KMS-11 (cell line): ENCODE data around the gene INTS7.
"Not testable (repeated sequence)": the region's sequence is repeated elsewhere in the genome, so short reads cannot be mapped to it uniquely, and the experiment has no call there.

Experiments used
- H2AFZ ChIP-seq: fragments of 200-600 bp; sonication (generic); 2 replicates; pipeline ENCODE4 v1.6.1; 2016; ENCODE audit warnings: antibody characterized with exemption, mixed run types, low read depth
- H3K27ac ChIP-seq: fragments of 200-600 bp; sonication (generic); 2 replicates; pipeline ENCODE4 v1.6.1; 2016; ENCODE audit warnings: mild to moderate bottlenecking, mixed run types
- H3K27me3 ChIP-seq: fragments of 200-600 bp; sonication (generic); 2 replicates; pipeline ENCODE4 v1.6.1; 2017; ENCODE audit warnings: mild to moderate bottlenecking, low read depth, mixed run types, moderate library complexity; ENCODE audit not compliant: insufficient read depth
- H3K36me3 ChIP-seq: fragments of 200-600 bp; sonication (generic); 2 replicates; pipeline ENCODE4 v1.6.1; 2017; ENCODE audit warnings: mild to moderate bottlenecking, mixed run types; ENCODE audit not compliant: insufficient read depth
- H3K4me1 ChIP-seq: fragments of 200-600 bp; sonication (generic); 2 replicates; pipeline ENCODE4 v1.6.1; 2016; ENCODE audit warnings: mild to moderate bottlenecking, low read depth, mixed run types; ENCODE audit not compliant: poor library complexity, severe bottlenecking
- H3K4me2 ChIP-seq: fragments of 200-600 bp; sonication (generic); 2 replicates; pipeline ENCODE4 v1.7.0; 2016; ENCODE audit warnings: mild to moderate bottlenecking, mixed run types
- H3K4me3 ChIP-seq: fragments of 200-600 bp; sonication (generic); IDR thresholded peaks from 2 replicates; pipeline ENCODE4 v1.6.1; 2017; ENCODE audit warnings: low read depth, low read length, mixed read lengths; ENCODE audit not compliant: insufficient read depth
- H3K79me2 ChIP-seq: fragments of 200-600 bp; sonication (generic); 2 replicates; pipeline ENCODE4 v1.6.1; 2016; ENCODE audit warnings: low read depth, mixed run types; ENCODE audit not compliant: insufficient read depth
- H3K9ac ChIP-seq: fragments of 200-600 bp; sonication (generic); 2 replicates; pipeline ENCODE4 v1.6.1; 2016; ENCODE audit warnings: mild to moderate bottlenecking, mixed run types
- H4K20me1 ChIP-seq: fragments of 200-600 bp; sonication (generic); 2 replicates; pipeline ENCODE4 v1.6.1; 2016; ENCODE audit warnings: mild to moderate bottlenecking, mixed run types; ENCODE audit not compliant: insufficient read depth
- TF ChIP-seq, protein P1 (sequence below): fragments of 200-600 bp; sonication (generic); conservative IDR thresholded peaks from 2 replicates; pipeline ENCODE4 v1.6.1; 2017; ENCODE audit warnings: low read depth, mild to moderate bottlenecking, antibody characterized with exemption, low read length, moderate library complexity, mixed read lengths

Gene INTS7

DNA sequence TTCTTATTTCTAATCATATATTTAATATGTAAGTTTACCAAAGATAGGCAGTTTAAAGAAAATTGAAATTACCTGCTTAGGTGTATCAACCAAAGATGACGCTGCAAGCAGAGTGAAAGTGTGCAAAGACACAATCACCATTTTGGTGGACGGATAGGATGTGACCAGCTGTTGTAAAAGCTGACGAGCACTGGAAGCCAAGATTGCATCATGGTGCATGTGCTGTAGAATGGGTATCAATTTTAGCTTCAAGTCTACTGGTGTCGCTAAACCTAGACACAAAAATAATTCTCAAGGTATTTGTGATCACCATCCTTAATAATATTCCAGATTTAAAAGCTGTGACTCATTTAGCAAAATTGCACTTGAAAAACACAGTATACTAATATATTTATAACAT lies 28.2 kb downstream of the INTS7 start:
- H3K36me3 ChIP-seq = peaks cover 3% of the 10 kb centered on the region; the same call in 1 of the 2 replicates
- peaks cover 7% of the 10 kb centered on the region for H3K4me1 ChIP-seq
- H3K9ac ChIP-seq = no peak overlapping the region
- H3K27me3 ChIP-seq = no peaks in the 10 kb centered on the region
- no peaks in the 10 kb centered on the region for H4K20me1 ChIP-seq
- TF ChIP-seq, protein P1, sequence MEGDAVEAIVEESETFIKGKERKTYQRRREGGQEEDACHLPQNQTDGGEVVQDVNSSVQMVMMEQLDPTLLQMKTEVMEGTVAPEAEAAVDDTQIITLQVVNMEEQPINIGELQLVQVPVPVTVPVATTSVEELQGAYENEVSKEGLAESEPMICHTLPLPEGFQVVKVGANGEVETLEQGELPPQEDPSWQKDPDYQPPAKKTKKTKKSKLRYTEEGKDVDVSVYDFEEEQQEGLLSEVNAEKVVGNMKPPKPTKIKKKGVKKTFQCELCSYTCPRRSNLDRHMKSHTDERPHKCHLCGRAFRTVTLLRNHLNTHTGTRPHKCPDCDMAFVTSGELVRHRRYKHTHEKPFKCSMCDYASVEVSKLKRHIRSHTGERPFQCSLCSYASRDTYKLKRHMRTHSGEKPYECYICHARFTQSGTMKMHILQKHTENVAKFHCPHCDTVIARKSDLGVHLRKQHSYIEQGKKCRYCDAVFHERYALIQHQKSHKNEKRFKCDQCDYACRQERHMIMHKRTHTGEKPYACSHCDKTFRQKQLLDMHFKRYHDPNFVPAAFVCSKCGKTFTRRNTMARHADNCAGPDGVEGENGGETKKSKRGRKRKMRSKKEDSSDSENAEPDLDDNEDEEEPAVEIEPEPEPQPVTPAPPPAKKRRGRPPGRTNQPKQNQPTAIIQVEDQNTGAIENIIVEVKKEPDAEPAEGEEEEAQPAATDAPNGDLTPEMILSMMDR = no peak
- no peak overlapping the region for H2AFZ ChIP-seq
- H3K27ac ChIP-seq = no peak overlapping the region
- H3K4me2 ChIP-seq = no peak overlapping the region
- no peak overlapping the region for H3K4me3 ChIP-seq
- no peaks in the 10 kb centered on the region for H3K79me2 ChIP-seq

DNA sequence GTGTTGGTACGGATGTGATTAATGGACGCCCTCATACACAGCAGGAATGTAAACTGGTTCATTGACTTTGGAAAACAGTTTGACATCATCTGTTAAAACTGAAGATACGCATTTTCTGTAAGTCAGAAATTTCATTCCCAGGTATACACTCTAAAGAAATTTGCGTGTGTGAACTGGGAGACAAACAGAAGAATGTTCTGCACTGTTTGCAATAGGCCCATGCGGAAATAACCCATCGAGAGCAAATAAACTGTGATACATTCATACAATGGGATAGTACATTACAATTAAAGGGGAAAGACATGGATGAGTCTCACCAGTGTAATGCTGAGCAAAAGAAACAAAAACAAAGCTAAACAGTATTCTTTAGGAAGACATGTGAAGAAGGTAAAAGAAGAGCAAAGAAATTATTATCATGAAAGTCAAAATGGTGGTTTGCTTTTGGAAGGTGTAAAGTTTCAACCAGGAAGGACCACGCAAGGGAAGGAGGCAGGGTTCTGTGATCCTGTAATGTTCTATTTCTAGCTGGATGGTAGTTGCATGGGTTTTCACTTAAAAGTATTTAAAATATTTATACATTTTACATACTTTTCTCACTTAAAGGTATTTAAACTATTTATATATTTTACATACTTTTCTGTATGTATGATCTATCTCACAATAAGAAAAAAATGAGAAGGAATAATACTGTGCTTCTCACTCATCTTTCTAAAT lies 30.3 kb downstream of the INTS7 start:
- H3K4me3 ChIP-seq = no peak overlapping the region
- H2AFZ ChIP-seq = no peak overlapping the region
- no peak overlapping the region for H3K27ac ChIP-seq
- H3K36me3 ChIP-seq = peaks cover 3% of the 10 kb centered on the region; the same call in 1 of the 2 replicates
- H3K79me2 ChIP-seq = no peaks in the 10 kb centered on the region
- no peaks in the 10 kb centered on the region for H3K27me3 ChIP-seq
- H3K4me2 ChIP-seq = no peak overlapping the region
- H4K20me1 ChIP-seq = no peaks in the 10 kb centered on the region
- peaks cover 7% of the 10 kb centered on the region for H3K4me1 ChIP-seq
- no peak overlapping the region for H3K9ac ChIP-seq
- TF ChIP-seq, protein P1 = no peak

DNA sequence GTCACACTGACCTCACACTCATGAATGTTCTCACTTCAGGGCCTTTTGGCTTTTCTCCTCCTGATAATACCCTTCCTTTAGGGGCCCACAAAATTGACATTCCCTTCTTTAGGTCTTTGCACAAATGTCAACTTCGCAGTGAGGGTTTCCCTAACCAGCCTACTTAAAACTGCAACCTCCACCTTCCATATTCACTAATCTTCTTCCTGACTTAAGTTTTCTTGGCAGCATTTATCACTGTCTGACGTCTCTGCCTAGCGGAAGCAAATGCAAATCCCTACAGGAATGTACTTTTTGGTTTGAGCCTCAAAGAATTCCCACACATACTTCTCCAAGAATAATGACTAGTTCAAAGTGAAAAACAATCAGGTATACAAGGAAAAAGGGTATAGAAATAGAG lies 32.8 kb downstream of the INTS7 start:
- no peak overlapping the region for H2AFZ ChIP-seq
- H3K27me3 ChIP-seq = no peaks in the 10 kb centered on the region
- TF ChIP-seq, protein P1 = no peak
- no peak overlapping the region for H3K27ac ChIP-seq
- H3K36me3 ChIP-seq = peaks cover 3% of the 10 kb centered on the region; the same call in 1 of the 2 replicates
- peaks cover 7% of the 10 kb centered on the region for H3K4me1 ChIP-seq
- no peaks in the 10 kb centered on the region for H3K79me2 ChIP-seq
- no peaks in the 10 kb centered on the region for H4K20me1 ChIP-seq
- no peak overlapping the region for H3K4me3 ChIP-seq
- no peak overlapping the region for H3K9ac ChIP-seq
- no peak overlapping the region for H3K4me2 ChIP-seq

DNA sequence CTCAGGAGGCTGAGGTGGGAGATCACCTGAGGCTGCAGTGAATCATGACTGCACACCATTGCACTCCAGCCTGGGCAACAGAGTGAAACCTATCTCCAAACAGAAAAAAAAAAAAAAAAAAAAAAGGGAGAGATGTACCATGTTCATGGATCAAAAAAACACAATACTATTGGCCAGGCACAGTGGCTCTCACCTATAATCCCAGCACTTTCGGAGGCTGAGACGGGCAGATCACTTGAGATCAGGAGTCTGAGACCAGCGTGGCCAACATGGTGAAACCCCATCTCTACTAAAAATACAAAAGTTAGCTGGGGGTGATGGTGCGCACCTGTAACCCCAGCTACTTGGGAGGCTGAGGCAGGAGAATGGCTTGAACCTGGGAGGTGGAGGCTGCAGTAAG lies 37.9 kb downstream of the INTS7 start:
- H3K27me3 ChIP-seq, H4K20me1 ChIP-seq, H3K27ac ChIP-seq, H3K4me2 ChIP-seq, H2AFZ ChIP-seq, H3K9ac ChIP-seq, H3K36me3 ChIP-seq, H3K4me3 ChIP-seq, H3K79me2 ChIP-seq, H3K4me1 ChIP-seq: not testable (repeated sequence)

DNA sequence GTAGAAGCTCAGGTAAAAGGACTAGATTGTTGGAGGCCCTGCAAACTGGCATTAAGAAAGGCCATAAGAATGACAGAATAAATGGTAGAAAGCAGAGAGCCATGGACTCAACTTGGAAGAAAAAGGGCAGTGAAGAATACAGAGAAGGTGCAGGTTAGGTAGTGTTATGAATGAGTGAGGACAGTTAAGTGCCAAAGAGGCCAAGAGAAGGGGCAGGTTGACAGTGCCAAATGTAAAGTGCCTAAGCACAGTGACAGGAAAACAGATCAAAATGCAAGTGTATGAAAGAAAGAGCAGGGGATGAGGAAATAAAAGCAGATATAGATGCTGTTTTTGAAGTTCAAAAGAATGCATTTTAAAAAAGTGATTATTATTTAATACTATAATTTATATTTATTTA lies 43.7 kb downstream of the INTS7 start:
- H3K79me2 ChIP-seq = no peaks in the 10 kb centered on the region
- H3K36me3 ChIP-seq = no peaks in the 10 kb centered on the region; the same call in 1 of the 2 replicates
- H2AFZ ChIP-seq = no peak overlapping the region
- H4K20me1 ChIP-seq = no peaks in the 10 kb centered on the region
- H3K4me3 ChIP-seq = no peak overlapping the region
- peaks cover 15% of the 10 kb centered on the region for H3K4me1 ChIP-seq
- H3K27ac ChIP-seq = no peak overlapping the region
- TF ChIP-seq, protein P1 = no peak
- H3K4me2 ChIP-seq = no peak overlapping the region
- no peak overlapping the region for H3K9ac ChIP-seq
- no peaks in the 10 kb centered on the region for H3K27me3 ChIP-seq
